HTR-8/SVneo (cell line): ENCODE results near the gene OR5K1.

Source experiments
- DNase-seq: peaks from one replicate; pipeline ENCODE4 v3.0.0; 2011; ENCODE audit warnings: low spot score, mixed read lengths; ENCODE audit not compliant: insufficient read length
- FAIRE-seq: peaks from 2 replicates; lab custom pipeline; 2011; peaks lifted over from hg19 to GRCh38; lab: Jason Lieb, UNC

OR5K1 gene

GRCh38 chr3:98513091-98513511, 50.1 kb downstream of the OR5K1 start:
- peak; percentile 12 for DNase-seq

GRCh38 chr3:98513736-98514135, 50.7 kb downstream of the OR5K1 start:
- FAIRE-seq (no peak), DNase-seq (no peak)

More at GRCh38 chr3:98513091-98513511, 50.1 kb downstream of the OR5K1 start:
- FAIRE-seq = no peak

- FAIRE-seq (no peak), DNase-seq (no peak)
These were observed 51.9 kb downstream of the OR5K1 start for GRCh38 chr3:98514948-98515347.

GRCh38 chr3:98518816-98519215, 55.8 kb downstream of the OR5K1 start:
- FAIRE-seq = no peak
- no peak for DNase-seq

GRCh38 chr3:98519351-98519750, 56.4 kb downstream of the OR5K1 start:
- no peak for DNase-seq
- no peak for FAIRE-seq

GRCh38 chr3:98521897-98522543, 59.0 kb downstream of the OR5K1 start:
- FAIRE-seq = peak; percentile 40
- DNase-seq = peak; percentile 30
